ENCODE results near the gene CSPG5. TPM values are rescaled to one million over a fixed set of nuclear protein-coding genes. Genes with fewer than 3 reads are reported as not detected.
A peak's percentile ranks its signal among the peaks of the same experiment; 100 is the strongest.

The CSPG5 gene
- total RNA-seq, 1 donor from 2014 or later: 0.45 TPM

DNA sequence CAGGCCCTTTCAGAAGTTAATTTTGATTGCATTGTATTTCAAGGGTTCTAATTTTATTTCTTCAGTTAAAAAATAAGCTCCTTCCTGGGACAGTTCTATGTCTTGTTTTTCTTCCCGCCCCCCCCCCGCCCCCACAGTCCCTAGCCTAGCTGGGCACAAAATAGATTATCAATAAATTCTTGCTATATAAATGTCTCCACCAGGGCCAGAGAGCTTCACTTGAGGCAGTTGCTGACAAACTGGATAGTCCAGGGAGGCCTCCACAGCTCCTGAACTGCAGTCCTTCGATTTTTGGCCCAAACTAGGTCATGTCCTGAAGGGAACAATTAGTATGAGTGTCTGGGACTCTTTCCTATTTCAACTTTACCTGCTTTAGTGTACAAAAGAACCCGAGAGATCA is 9.9 kb upstream of the CSPG5 start:
- DNase-seq (ENCODE audit: low read depth): no peak

DNA sequence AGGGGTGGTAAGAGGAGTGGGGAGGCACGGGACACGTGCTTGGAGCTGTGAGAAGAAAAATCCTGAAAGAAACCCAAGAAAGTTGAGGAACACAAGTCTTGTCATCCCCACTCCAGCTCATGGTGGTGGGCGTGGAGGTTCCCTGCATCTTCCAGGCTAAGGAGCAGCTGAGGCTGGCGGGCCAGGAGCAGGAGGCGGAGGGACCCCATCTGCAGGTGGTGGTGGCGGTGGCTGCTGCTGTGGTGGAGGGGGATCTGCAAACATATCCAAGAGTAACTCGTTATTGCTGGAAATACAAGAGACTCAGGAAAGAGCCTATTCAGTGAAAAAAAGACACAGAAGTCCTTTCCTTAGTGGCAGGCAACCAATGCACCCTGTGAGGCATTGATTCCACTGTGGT is 9.4 kb upstream of the CSPG5 start:
- DNase-seq (ENCODE audit: low read depth): no peak

DNA sequence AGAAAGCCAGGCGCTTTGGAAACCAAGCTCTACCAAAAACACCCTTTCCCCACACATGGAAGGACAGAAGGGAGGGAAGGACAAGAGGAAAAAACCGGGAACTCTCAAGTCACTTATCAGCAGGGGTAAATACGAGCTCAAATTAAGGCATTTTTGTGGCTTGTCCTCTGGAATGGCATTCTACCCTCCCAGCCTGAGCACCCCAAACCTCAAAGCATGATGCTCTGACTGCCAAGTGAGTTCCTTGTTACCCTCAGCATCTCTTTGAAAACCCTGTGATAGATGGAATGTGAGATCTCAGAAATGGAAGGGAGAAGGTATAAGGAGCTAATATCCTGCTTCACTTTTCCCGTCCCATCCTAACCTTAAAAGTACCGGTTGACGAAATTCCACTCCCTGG is 8.1 kb upstream of the CSPG5 start:
- peak; percentile 40 for DNase-seq (ENCODE audit: low read depth)

DNA sequence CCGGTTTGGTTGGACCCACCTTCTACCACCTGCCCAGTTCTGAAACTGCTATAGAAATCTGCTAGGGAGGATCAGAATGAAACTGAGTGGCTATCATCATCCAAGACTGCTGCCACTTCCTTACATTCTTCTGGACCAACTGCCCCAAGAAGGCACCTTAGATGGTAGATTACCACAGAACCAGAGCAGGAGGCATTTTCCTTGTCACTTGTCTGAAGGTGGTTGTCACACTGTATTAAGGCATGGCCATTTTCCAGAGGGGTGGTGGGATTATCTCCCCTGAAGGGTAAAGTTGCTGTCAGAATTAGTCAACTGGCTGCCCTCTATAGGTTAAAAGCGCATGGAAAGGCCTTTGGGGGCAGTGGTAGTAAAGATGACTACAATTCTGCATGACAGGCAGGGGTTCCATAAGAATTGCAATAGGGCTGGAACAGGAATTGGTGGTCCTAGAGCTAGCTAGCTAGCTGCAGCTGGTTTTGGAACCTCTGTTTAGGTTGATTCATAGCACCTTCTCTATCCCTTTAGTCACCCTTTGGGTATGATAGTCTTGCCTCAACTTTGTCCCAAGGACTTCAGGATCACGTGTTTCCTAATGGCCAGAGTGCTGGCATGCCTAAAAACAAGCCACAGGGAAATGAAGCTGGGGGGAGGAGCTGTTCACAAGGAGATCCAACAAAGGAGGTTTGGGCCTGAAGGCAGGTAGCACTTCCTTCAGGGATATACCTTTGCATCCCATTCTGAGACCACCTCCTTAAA is 4.8 kb upstream of the CSPG5 start:
- no peak for DNase-seq (ENCODE audit: low read depth)

DNA sequence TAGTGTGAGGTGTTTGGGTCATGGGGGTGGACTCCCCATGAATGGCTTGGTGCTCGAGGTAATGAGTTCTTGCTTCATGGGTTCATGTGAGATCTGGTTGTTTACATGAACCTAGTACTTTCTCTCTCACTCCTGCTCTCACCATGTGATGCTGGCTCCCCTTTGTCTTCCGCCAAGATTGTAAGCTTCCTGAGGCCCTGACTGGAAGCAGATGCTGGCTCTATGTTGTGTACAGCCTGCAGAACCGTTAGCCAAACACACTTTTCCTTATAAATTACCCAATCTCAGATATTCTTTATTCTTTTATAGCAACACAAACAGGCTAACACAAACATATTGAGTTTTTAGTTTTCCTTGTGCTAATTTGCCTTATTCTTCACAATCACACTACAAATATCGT is 3.2 kb upstream of the CSPG5 start:
- DNase-seq (ENCODE audit: low read depth): no peak

DNA sequence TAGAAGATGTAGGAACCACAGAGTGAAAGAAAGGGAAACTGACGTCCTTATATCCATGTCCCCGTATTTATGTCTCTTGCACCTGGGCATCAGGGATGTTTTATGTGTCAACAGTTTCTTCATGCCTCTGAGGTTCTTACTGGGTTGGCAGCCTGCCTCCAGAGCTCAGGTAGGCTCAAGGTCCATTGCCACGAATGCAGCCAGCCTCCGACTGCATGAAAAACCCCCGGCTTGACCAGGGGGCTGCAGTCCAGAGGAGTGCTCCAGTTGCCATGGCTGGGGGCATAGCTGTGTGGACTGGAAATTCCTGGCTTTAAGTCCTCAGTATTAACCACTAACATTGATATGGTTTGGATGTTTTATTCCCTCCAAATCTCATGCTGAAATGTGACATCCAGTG is 2.8 kb upstream of the CSPG5 start:
- DNase-seq (ENCODE audit: low read depth): no peak

DNA sequence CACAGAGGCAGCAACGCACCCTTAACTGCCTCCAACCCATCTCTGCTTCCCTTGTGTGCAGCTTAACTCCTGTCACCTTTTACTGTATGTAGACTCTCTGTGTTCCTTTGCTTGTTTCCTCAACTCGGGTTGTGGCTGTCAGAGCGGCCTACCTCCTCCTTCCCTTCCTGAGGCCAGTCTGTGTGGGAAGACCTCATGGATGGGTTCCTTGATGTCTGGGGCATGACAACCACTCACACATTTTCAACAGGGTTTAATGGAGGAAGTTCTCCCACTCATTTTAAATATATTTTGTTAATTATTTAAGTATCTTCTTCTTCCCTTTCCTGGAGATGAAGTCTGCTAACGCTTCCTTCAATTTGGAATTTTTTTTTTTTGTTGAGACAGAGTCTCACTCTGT is 1.8 kb upstream of the CSPG5 start:
- no peak for DNase-seq (ENCODE audit: low read depth)

DNA sequence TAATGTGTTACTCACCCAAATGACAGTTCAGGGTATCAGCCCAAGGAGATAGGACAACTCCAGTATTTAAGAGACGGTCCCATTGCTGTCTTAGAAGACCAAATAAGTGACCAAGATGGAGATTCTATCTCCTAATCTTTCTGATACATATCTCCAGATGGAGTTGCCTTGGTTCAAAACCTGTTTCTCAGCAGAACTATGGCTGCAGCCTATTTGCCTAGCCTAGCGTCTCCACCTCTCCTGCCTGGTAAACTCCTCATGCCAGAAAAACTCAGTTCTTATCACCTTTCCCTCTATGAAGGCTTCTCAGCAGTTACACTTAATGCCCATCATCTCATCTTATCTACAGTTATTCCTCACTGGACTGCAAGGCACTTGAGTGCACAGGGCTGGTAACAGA is 1.2 kb upstream of the CSPG5 start:
- DNase-seq (ENCODE audit: low read depth): no peak

DNA sequence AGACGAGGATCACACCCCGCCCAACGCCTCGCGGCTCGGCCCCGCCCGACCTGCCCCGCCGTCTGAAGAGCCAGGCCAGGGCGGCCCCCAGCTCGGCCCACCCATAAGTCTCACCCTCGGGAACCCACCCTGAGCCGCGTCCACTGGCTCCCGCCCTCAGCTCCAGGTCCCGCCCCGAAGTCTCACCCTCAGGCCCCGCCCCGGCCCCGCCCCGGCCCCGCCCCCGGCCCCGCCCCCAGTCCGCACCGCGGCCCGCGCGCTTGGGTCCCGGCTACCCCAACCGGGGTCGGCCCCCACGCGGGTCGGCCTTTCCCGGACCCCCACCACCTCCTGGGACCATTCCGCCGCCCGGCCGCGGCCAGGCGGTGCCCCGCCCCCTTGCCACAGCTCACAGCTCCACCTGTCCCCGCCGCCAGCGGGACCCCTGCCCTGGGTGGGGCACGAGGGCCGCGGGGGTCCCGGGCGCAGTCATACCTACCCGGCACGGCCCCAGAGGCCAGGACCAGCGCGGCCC is 489 bp downstream of the CSPG5 start:
- no peak for DNase-seq (ENCODE audit: low read depth)

DNA sequence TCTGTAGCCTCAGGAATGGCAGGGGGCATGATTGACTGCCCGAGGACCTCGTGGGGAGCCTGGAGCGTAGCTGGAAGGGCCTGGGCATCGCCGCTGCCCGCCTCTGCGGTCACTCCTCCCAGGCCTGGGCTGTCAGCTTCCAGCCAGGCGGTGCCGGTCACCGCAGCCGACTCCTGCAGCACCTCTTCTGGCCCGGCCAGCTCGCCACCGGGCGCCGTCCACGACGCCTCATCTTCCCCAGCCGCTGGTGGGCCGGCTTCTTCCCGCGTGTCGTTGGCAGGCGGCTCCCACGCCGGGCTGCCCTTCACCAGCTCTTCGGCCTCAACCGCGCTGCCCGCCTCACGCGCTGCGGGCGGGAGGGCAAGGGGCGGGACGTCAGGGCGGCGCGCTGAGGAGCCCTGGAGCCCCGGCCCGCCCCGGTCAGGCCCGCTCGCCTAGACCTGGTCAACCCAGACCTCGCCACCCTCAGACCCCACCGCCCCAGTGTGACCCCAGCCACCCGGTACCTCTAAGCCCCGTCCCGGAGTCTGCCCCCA is 1.0 kb downstream of the CSPG5 start:
- peak; percentile 30 for DNase-seq (ENCODE audit: low read depth)

DNA sequence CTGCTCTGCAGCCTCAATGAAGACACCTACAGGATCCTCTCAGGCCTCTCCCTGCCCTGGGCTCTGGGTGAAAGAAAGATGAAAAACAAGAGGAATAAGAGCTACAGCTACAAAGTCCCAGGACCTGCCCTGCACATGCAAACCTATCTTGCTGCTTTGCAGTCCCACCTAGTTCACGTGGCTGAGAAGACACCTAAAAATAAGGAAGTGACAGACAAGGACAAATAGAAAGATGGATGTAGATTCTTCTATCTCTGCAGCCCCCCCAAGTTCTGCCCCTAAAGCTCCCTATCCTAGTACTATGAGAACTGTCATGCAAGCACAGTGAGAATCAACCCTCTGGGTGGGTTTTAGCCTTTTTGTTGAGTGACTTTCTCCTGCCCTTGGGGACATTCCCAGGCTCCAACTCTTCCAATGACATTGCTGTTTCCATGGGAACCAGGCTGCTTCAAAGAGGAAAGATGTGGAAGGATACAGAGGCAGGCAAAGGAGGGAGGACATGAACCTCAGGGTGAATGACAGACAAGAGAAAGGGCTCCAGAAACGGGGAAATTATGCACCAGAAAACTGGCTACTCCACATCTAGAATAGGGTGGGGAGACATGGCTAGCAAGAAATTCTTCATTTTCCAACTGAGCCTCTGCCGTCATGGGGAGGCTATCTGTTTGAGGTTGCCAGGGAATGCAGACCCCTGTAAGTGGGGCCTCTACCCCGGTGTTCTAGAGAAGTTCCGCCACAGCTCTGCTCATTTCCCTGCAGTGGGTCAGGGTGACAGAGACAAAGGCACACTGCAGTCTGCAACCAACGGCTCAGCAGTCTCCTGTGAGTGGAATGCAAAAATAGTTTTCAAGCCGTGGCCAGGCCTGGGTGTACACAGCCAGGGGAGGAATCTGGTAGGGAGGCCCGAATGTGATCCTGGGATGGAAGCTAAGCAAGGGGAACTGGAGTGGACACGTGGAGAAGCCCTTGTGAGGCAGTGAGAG is 5.2 kb downstream of the CSPG5 start:
- no peak for DNase-seq (ENCODE audit: low read depth)

DNA sequence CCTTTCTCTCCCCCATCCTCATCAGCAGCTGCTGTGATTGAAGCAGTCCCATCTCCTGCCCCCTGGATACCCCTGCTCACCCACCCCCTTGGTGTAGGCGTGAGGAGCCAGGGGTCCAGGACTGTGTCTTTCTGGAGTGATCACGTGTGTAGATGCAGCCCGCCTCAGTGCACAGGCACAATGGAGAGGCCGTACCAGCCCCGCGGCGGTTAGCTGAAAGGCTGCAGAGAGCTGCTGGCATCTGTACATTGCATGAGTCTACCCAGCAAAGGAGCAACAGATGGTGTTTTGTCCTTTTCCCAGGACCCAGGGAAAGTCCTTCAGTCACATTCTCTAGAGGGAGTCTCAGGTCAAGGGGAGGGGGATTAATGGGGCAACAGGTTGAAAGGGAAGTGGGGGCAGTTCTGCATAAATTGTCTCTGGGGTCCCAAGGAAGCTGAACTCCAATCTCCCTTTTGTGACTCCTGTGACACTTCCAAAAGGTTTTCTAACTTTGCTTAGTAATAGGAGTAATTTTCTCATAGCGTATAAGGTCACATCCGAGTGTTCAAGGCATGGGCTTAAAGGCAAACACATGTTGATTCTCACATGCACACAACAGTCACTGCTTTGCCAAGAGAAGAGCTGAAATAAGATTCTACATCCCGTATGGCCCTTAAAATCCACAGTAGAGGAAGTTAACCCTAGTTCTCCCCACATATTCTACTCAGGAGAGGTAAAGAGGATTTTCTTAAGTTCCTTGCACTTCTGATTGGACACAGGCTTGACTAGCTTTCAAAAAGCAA is 7.1 kb downstream of the CSPG5 start:
- DNase-seq (ENCODE audit: low read depth): no peak

DNA sequence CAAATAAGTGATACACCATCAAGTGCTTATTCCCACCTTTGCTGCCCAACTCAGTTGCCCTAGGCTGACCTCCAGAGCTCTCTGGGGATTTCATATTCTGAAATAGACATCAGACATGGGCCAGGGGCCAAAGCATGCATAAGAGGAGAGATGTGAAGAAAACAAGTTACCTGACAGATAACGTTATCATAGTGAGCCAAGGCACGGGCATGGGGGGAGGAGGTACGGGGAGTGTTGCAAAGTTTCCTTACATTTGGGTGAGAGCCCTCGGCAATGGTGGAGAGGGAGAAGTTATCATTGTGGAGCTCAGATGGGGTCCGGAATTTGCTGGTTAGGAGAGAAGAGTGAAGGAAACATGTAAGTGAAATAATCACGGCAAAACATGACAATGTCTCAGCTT is 9.8 kb downstream of the CSPG5 start:
- DNase-seq (ENCODE audit: low read depth): no peak

DNA sequence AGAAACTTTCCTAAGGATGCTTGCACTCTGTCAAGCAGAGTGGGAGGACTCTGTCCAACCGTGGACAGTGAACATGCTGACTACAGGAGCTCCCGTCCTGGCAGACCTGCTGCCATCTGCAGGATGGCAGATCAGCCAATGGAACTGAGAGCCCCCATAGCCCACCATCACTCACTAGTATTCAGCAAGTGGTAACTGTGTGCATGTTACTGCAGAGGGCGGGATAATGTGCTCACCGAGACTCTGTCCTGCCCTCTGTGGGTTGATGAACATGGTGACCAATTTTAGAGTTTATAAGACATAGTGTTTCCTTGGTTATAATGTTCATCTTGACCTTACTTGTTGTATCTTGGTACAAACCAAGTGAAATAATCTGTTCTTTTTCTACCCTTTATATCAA is 11.5 kb downstream of the CSPG5 start:
- DNase-seq (ENCODE audit: low read depth): no peak

DNA sequence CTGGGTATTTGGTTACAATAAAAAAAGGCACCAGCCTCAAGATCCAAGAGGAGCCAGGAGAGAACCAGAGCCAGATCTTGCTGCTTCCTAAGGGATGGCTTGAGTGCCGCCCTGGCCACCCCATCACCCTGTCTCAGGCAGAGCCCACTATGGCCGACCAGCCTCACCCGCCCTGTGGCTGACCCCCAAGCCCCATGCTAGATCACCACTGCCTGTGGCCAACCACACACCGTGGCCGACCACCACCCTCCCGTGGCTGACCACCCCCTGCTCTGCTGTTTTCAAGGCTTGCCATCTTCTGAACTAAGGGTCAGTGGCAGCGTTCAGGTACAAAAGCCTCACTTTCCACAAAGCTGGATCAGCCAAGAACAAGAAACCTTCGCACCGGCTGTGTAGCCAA is 12.0 kb downstream of the CSPG5 start:
- no peak for DNase-seq (ENCODE audit: low read depth)

DNA sequence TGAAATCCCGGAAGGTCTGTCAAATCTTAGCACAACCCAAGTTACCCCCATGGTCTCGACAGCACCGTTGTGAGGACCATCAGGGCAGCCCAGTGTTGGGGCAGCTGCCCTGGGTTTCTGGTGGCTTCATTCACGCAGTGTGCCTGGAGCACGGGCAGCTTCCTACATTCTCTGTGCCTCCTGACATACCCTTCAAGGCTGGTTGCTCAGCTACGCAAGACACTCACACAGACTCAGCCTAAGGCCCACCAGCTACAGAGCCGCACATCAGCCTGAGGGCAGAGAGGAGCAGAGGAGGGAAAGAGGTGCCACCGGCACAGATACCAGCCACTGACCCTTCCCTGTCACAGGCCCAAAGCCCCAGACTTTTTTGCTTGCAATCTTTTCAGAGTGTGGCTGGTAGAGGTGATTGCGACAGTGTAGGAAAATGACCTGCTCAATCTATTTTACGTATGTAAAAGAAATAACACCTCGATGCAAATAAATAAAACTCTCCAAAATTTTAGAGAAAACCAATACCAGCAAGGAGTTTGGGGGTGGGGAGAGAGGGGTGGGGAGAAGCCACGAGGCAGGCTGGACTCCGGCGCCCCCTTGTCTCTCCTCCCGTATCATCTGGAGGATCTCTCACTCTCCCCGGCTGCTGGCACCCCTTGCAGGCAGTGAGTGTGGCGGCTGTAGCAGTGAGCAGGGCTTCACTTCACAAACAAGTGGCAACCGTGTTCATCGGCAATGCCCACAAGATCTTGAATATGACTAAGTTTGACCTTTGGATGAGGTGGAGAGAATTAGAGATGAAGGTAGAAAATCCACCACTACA is 12.7 kb downstream of the CSPG5 start:
- DNase-seq (ENCODE audit: low read depth): no peak

DNA sequence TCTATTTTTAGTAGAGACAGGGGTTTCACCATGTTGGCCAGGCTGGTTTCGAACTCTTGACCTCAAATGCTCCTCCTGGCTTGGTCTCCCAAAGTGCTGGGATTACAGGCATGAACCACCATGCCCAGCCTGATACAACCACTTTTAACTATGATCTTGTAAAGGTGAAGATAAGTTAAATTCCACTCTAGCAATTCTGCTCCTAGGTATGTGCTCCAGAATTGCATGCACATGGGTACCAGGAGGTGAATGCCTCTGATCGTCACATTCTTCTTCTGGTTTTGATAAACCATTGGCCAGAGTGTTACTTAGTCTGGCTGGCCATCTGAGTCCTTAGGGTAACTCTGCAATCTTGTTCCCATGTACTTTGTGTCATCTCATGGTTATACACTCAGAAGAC is 22.3 kb downstream of the CSPG5 start:
- DNase-seq (ENCODE audit: low read depth): no peak

DNA sequence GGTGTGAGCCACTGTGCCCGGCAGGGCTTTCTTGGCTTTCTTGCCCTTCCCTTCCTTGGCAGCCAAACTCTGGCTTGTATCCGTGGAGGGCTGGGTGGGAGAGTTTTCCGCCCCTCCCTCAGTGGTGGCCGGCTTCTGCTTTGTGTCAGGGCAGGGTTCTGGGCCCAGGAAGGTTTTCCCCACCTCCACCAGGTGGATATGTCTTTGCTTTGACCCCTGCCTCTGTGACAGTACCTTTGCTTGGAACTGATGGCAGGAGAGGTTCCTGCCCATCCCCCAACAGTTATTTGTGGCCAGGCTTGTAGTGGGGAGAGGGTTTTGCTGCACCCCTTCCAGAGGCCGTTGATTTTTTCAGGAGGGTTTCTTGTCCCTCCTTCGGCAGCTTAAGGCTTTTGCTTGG is 24.3 kb downstream of the CSPG5 start:
- no peak for DNase-seq (ENCODE audit: low read depth)

DNA sequence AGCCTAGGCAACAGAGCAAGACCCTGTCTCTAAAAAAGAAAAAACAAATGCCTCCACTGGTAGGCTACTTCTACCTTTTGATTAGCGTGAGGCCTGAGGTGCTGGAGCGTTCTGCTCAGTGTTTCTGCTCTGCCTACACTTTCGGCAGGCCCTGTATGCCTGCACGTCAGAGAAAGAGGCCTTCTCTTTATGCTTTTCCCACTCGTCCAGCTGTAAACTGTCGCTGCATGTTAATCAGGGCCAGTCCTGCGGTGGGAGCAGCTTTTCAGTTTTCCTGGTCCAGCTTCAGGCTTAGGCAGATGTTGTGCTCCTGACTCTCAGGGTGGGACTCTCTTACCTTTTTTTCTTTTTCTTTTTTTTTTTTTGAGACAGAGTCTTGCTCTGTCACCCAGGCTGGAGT is 25.3 kb downstream of the CSPG5 start:
- no peak for DNase-seq (ENCODE audit: low read depth)

DNA sequence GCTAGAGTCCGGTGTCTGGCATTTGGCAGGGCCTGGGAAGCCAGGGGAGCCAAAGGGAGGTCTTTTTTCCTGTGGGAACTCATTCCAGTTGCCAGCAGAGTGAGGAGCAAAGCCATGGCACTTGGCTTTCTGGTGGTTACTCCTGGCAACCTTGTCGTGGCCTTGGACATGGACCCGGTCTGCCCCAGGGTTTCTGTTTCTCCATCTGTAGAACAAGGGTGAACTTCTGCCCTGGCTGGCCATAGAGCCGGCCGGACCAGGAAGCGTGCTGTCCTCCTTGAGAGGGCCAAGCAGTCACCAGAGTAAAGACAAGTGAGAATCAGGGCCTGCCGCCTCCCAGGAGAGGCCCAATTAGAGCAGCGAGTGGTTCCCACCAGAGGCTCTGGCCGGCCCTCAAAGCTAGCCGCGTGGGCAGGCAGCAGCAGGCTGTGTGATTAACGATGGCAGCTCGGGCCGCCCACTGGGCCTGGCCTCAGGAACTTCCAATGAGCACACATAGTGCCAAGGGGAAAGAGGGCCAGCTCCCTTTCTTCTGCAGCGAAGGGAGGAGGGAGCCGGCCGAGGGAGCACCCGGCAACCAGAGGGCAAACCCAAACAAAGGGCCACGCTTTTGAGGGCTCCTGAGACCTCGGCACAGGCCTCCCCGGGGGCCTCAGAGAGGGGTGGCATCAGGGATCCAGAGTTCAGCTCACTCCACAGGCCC is 36.0 kb downstream of the CSPG5 start:
- DNase-seq (ENCODE audit: low read depth): peak; percentile 12

All from myocyte (in vitro differentiated cells).